ENCODE data around the gene DYRK3. TPM values are rescaled to one million over a fixed set of nuclear protein-coding genes. Genes with fewer than 3 reads are reported as not detected.

DYRK3 gene
- total and polyA plus RNA-seq, 8 donors = 6.1 to 11.8 (median 8.3) TPM

GRCh38 chr1:206654828-206655227 lies 19.5 kb downstream of the DYRK3 start:
- H3K27ac ChIP-seq = no peak overlapping the region
- no peak for ATAC-seq
- intact Hi-C loops (cut with DNase I) = no loop called here
- DNase-seq = no peak
- no peak overlapping the region for H3K4me3 ChIP-seq
- no peaks in the 10 kb centered on the region for H3K36me3 ChIP-seq
- no peaks in the 10 kb centered on the region for H3K9me3 ChIP-seq
- peaks cover 6 to 11% of the 10 kb centered on the region in 2 donors for H3K4me1 ChIP-seq
- TF ChIP-seq CTCF (IDR thresholded peaks at IDR 0.05) = no peak
- peaks cover 0 to 7% of the 10 kb centered on the region in 2 donors for H3K27me3 ChIP-seq

DNA sequence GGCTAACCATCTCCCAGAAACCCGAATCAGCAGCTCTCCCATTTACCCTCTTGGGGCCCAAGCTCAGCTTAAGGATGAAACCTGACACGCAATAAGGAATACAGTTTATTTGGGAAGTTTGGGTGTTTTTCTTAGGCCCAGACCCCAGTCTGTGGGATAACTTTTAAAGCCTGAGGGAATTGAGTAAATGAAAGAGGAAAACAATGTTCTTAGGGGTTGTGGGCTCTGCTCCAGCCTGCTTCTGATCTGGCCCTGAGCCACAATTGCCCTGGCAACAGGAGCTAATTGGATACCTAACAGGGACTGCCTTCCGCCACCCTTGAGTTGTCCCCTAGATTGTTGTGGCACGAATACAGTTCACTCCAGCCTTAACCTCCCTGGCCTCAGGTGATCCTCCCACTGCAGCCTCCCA lies 20.1 kb downstream of the DYRK3 start:
- H3K36me3 ChIP-seq = no peaks in the 10 kb centered on the region
- H3K9me3 ChIP-seq = no peaks in the 10 kb centered on the region
- ATAC-seq = no peak
- H3K27ac ChIP-seq = no peak overlapping the region
- H3K4me1 ChIP-seq = peaks cover 6 to 11% of the 10 kb centered on the region in 2 donors
- intact Hi-C loops (cut with DNase I) = no loop called here
- no peak for DNase-seq
- peaks cover 0 to 7% of the 10 kb centered on the region in 2 donors for H3K27me3 ChIP-seq
- no peak for TF ChIP-seq CTCF (IDR thresholded peaks at IDR 0.05)
- H3K4me3 ChIP-seq = no peak overlapping the region

DNA sequence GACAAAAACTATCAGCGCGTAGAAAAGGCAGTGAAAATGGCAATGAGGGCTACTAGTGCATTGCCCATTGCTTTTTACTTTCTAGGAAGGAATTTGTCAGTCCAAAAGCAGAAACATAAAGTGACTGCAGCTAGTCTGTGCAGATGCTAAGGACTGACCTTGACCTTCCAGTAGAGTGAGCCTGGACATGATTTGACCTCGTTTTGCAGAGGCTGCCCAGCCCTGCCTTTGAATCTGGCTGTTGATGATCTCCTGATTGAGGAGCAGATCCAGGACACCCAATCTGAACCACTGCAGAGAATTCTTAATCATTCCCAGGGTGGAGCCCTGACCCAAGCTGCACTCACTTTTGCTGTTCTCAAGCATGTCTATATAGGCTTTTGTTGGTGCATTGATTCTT lies 21.6 kb downstream of the DYRK3 start:
- ATAC-seq = no peak
- Histone ChIP-seq H3K36me3 (no peaks in the 10 kb centered on the region), H3K27me3 (peaks cover 0 to 7% of the 10 kb centered on the region in 2 donors), H3K4me3 (no peak overlapping the region), H3K9me3 (no peaks in the 10 kb centered on the region), H3K27ac (no peak overlapping the region), H3K4me1 (peaks cover 6 to 11% of the 10 kb centered on the region in 2 donors)
- TF ChIP-seq CTCF (IDR thresholded peaks at IDR 0.05) = no peak
- intact Hi-C loops (cut with DNase I) = no loop called here
- no peak for DNase-seq

DNA sequence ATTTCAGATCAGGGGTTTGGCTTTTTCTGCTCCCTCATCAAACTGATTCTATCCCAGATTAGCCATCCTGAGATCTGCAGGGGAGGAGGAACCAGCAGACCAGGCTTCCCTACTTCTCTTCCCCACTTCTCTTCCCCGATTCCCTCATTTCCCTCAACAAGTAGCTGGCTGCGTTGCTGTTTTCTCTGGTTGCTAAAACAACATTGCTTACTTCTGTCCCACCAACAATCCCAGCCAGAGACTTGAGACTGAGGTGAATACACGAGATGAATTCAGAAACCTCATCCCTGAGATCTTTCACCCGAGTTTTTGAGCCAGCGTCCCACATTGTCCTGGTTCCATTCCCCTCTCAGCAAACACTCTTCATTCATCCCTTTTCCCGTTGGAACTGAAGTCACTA lies 22.4 kb downstream of the DYRK3 start:
- intact Hi-C loops (cut with DNase I) = no loop called here
- H3K4me1 ChIP-seq = peaks cover 6 to 11% of the 10 kb centered on the region in 2 donors
- DNase-seq = no peak
- H3K9me3 ChIP-seq = no peaks in the 10 kb centered on the region
- no peaks in the 10 kb centered on the region for H3K36me3 ChIP-seq
- no peak overlapping the region for H3K27ac ChIP-seq
- ATAC-seq = no peak
- H3K4me3 ChIP-seq = no peak overlapping the region
- TF ChIP-seq CTCF (IDR thresholded peaks at IDR 0.05) = no peak
- H3K27me3 ChIP-seq = peaks cover 0 to 7% of the 10 kb centered on the region in 2 donors

- Histone ChIP-seq H3K4me3 (no peak overlapping the region), H3K27ac (no peak overlapping the region), H3K4me1 (peaks cover 11 to 17% of the 10 kb centered on the region in 2 donors), H3K27me3 (peaks cover 0 to 9% of the 10 kb centered on the region in 2 donors), H3K36me3 (no peaks in the 10 kb centered on the region), H3K9me3 (no peaks in the 10 kb centered on the region)
- peak in 1 of 4 donors; percentile 91 for DNase-seq
- intact Hi-C loops (cut with DNase I) = no loop called here
- peak; percentile 64 to 79 for TF ChIP-seq CTCF (IDR thresholded peaks at IDR 0.05)
- ATAC-seq = peak; percentile 59
These were observed 23.1 kb downstream of the DYRK3 start for GRCh38 chr1:206658264-206658980.
